OCI-LY1 (cell line): ENCODE data around the gene DAO.

Experiments used
- EZH2 ChIP-seq: fragments of 200-600 bp; sonication (generic), shearing (Covaris generic); IDR thresholded peaks from 2 replicates; pipeline ENCODE4 v1.8.0; 2017; ENCODE audit warnings: borderline replicate concordance, mixed run types, mild to moderate bottlenecking, antibody characterized with exemption, low read length, moderate library complexity, mixed read lengths
- TF ChIP-seq, protein P1 (sequence below): fragments of 200-600 bp; sonication (generic), shearing (Covaris generic); IDR thresholded peaks from 2 replicates; pipeline ENCODE4 v1.5.1; 2017; ENCODE audit warnings: mild to moderate bottlenecking, antibody characterized with exemption, low read length, moderate library complexity, mixed read lengths

DNA sequence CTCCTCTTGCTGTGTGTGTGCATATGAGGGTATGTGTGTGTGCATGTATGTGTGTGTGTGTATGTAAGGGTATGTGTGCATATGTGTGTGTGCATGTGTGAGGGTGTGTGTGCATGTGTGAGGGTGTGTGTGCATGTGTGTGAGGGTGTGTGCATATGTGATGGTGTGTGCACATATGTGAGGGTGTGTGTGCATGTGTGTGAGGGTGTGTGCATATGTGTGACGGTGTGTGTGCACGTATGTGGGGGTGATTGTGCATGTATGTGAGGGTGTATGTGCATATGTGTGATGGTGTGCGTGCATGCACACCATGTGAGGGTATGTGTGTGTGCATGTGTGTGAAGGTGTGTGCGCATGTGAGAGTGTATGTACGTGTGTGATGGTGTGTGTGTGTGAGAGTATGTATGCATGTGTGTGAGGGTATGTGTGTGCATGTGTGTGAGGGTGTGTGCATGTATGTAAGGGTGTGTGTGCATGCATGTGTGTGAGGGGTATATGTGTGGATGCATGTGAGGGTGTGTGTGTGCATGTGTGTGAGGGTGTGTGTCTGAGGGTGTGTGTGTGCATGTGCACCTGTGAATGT is 15.4 kb downstream of the DAO start:
- TF ChIP-seq, protein P1, sequence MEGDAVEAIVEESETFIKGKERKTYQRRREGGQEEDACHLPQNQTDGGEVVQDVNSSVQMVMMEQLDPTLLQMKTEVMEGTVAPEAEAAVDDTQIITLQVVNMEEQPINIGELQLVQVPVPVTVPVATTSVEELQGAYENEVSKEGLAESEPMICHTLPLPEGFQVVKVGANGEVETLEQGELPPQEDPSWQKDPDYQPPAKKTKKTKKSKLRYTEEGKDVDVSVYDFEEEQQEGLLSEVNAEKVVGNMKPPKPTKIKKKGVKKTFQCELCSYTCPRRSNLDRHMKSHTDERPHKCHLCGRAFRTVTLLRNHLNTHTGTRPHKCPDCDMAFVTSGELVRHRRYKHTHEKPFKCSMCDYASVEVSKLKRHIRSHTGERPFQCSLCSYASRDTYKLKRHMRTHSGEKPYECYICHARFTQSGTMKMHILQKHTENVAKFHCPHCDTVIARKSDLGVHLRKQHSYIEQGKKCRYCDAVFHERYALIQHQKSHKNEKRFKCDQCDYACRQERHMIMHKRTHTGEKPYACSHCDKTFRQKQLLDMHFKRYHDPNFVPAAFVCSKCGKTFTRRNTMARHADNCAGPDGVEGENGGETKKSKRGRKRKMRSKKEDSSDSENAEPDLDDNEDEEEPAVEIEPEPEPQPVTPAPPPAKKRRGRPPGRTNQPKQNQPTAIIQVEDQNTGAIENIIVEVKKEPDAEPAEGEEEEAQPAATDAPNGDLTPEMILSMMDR, result no peak
- no peak for TF ChIP-seq EZH2
